ENCODE data around the gene MIEF2. TPM values are rescaled to one million over a fixed set of nuclear protein-coding genes. Genes with fewer than 3 reads are reported as not detected.
"Not testable (repeated sequence)": the region's sequence is repeated elsewhere in the genome, so short reads cannot be mapped to it uniquely, and the experiment has no call there.

MIEF2 gene, protein sequence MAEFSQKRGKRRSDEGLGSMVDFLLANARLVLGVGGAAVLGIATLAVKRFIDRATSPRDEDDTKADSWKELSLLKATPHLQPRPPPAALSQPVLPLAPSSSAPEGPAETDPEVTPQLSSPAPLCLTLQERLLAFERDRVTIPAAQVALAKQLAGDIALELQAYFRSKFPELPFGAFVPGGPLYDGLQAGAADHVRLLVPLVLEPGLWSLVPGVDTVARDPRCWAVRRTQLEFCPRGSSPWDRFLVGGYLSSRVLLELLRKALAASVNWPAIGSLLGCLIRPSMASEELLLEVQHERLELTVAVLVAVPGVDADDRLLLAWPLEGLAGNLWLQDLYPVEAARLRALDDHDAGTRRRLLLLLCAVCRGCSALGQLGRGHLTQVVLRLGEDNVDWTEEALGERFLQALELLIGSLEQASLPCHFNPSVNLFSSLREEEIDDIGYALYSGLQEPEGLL
- total RNA-seq, result 5.9 TPM

DNA sequence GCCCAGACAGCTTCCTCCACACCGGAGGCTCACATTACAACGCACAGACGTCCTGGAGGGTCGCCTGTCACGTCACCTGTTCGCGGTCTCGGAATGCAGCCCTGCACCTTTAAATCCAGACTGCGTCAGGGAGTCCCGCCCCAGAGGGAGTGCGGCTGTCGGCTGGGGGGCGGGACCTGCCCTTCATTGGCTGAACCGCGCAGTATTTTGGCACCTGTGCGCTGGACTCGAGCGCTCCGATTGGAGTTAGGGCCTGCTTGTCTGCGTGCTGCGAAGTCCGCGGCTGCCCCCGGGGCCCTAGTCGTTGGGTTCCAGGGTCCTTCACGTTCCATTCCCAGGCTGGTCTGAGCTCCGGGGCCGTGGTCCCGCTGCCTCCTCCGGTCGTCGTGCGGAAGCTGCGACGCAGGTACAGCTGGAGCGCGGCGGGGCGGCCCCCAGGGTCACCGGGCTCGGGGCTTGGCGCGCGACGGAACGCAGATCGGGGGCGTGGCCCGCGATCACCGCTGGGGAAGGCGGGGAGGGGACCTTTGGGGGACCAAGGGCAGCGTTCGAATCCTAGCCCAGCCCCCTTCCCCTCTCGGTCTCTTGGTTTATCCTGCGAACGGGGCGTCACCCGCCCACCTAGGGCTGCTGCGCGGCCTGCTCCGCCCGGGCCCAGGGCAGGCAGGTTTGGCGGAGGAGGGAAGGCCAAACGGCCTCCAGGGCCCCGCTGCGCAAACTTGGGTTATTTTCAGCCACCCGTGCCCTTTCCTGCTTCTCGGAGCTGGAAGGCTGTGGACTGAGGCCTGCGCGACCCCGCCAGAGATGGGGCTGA is at the start of gene MIEF2:
Gene MIEF2 (plus strand): TSS at position 331 of the 814 bp plus-strand sequence. CDS start 2,059 bp downstream, outside the sequence.
- Histone ChIP-seq H3K4me3 (ENCODE audit: low read length) (peak within 1 kb of the TSS; percentile 75), H3K9me3 (ENCODE audit: low read depth, low read length) (no peaks in the 10 kb centered on the region), H3K27me3 (ENCODE audit: insufficient read depth, low read length) (no peaks in the 10 kb centered on the region), H3K4me1 (ENCODE audit: insufficient read depth, low read length) (peaks cover 52% of the 10 kb centered on the region)

DNA sequence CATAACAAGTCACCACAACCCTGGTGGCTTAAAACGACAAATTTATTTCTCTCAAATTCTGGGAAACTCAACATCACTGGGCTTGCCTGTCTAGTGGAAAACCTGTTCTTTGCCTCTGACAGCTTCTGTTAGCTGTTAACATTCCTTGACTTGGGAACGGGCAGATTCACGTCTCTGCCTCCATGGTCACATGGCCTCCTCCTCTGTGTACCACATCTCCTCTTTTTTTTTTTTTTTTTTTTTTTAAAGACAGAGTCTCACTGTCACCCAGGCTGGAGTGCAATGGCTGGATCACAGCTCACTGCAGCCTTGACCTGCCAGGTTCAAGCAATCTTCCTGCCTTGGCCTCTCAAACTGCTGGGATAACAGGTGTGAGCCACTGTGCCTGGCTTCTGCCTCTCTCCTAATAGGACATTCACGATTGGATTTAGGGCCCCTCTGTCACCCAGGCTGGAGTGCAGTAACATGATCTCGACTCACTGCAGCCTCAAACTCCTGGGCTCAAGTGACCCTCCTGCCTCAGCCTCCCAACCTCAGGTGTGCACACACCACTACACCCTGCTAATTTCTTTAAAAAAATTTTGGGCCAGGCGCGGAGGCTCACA is 46.7 kb upstream of the MIEF2 start:
- Histone ChIP-seq H3K4me3 (ENCODE audit: low read length) (no peak overlapping the region), H3K27me3 (ENCODE audit: insufficient read depth, low read length) (no peaks in the 10 kb centered on the region), H3K4me1 (ENCODE audit: insufficient read depth, low read length) (no peaks in the 10 kb centered on the region), H3K9me3 (ENCODE audit: low read depth, low read length) (no peaks in the 10 kb centered on the region)

GRCh38 chr17:18216906-18217305 is 43.6 kb upstream of the MIEF2 start:
- not testable (repeated sequence) for H3K4me3 ChIP-seq (ENCODE audit: low read length); H3K27me3 ChIP-seq (ENCODE audit: insufficient read depth, low read length); H3K4me1 ChIP-seq (ENCODE audit: insufficient read depth, low read length)

DNA sequence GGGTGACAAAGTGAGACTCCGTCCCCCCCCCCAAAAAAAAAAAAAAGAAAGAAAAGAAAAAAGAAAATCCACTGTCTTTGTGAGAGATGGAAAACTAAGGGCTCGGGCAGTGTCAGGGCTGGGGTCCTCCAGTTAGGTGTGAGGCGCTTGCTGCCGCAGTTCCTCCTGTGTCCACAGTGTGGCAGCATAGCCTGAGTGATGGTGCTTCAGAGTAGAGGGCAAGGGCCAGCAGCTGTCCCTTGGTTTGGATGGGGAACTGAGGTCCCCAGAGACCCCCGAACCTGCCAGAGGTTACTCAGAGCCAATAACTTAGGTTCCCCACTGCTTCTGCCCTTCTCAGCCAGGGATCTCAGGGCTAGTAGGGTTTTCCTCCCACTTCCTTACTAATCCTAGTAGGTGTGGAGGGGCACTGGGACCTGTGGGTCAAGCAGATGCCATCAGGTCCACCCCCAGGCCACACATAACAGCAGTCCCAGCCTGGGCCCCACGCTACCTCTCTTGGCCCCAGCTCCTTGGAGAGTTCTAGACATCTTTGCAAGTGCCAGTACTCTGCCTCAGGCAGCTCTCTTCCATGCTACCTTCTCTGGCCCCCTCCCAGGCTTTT is 42.9 kb upstream of the MIEF2 start:
- H3K4me1 ChIP-seq (ENCODE audit: insufficient read depth, low read length), result no peaks in the 10 kb centered on the region
- no peaks in the 10 kb centered on the region for H3K9me3 ChIP-seq (ENCODE audit: low read depth, low read length)
- H3K27me3 ChIP-seq (ENCODE audit: insufficient read depth, low read length), result no peaks in the 10 kb centered on the region
- H3K4me3 ChIP-seq (ENCODE audit: low read length), result no peak overlapping the region

More at GRCh38 chr17:18216906-18217305, 43.6 kb upstream of the MIEF2 start:
- not testable (repeated sequence) for H3K9me3 ChIP-seq (ENCODE audit: low read depth, low read length)

GRCh38 chr17:18218756-18219415 is 41.6 kb upstream of the MIEF2 start:
- no peaks in the 10 kb centered on the region for H3K4me1 ChIP-seq (ENCODE audit: insufficient read depth, low read length)
- H3K4me3 ChIP-seq (ENCODE audit: low read length), result no peak overlapping the region
- no peaks in the 10 kb centered on the region for H3K9me3 ChIP-seq (ENCODE audit: low read depth, low read length)
- no peaks in the 10 kb centered on the region for H3K27me3 ChIP-seq (ENCODE audit: insufficient read depth, low read length)

DNA sequence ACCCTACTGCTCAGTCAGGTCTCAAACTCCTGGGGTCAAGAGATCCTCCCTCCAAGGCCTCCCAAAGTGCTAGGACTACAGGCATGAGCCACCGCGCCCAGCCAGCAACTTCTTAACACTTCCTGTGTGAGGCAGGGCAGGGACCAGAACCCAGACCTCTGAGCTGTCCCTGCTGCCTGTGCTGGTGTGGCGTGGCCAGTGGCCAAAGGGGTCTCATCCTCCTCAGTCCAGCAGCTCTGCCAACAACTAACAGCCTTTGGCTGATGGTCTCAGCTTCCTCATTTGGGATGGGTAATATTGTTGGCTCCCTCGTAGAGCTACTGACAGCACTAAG is 36.4 kb upstream of the MIEF2 start:
- H3K27me3 ChIP-seq (ENCODE audit: insufficient read depth, low read length), result no peaks in the 10 kb centered on the region
- peaks cover 18% of the 10 kb centered on the region for H3K4me1 ChIP-seq (ENCODE audit: insufficient read depth, low read length)
- no peak overlapping the region for H3K4me3 ChIP-seq (ENCODE audit: low read length)
- H3K9me3 ChIP-seq (ENCODE audit: low read depth, low read length), result no peaks in the 10 kb centered on the region

DNA sequence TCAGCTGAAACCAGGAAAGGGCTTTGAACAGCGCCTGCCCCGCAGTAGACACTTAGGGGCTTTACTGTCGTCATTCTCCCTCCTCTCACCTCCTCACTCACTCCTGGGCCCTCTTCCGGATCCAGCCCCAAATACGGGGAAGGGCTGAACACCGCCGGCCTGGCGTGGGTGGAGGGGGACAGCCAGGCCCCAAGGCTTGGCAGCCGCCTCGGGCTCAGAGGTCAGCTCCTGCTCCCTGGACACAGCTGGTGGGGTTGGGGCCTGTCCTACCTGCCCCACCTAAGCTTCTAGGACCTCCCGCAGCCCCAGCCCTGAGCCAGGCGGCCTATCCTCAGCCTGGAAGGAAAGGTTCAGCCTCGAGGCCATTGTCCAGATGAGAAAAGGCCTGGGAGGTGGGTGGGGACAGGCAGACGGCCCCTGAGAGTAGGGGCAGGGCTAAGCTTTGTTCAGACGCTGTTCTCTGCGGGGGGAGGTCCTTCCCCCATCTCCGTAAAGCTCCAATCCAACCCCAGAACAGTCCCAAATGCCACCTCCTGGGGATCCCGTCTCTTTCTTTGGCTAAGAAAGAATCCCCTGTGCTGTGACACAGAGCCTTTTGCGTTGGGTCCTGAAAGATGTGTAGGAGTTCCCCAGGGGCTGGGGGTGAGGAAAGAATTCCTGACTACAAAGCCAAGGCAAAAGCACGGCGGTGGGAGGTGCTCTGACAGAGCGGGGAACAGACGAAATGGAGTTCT is 35.9 kb upstream of the MIEF2 start:
- H3K27me3 ChIP-seq (ENCODE audit: insufficient read depth, low read length), result no peaks in the 10 kb centered on the region
- H3K9me3 ChIP-seq (ENCODE audit: low read depth, low read length), result no peaks in the 10 kb centered on the region
- no peak overlapping the region for H3K4me3 ChIP-seq (ENCODE audit: low read length)
- peaks cover 18% of the 10 kb centered on the region for H3K4me1 ChIP-seq (ENCODE audit: insufficient read depth, low read length)

DNA sequence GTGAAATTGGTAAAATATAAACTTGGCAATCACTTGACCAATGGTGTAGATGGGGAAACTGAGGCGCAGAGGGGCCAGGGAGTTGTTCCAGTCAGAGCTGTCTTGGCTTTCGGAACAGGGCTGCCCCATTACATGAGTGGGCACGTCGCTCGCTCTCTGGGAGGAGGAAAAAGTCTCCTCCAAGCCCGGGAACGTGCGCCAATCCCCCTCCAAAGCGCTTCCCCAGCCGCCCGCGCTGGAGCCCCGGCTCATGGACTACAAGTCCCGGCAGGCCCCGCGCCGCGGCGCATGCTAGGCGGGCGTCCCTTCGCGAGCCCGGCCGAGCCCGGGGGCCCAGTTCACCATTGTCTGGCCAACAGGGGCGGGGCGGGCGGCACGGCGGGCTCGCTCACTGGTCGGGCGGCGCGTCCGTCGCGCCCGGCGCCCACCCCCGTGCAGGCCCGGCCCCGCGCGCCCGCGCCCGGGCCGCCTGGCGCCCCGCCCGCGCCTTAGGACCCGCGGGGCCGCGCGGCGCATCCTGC is 35.3 kb upstream of the MIEF2 start, which contains the start of gene LLGL1:
Gene LLGL1 (plus strand): TSS at position 515 of the 521 bp plus-strand sequence. CDS start 48 bp downstream, outside the sequence.
- peak within 1 kb of the TSS; percentile 53 for H3K4me3 ChIP-seq (ENCODE audit: low read length)
- H3K4me1 ChIP-seq (ENCODE audit: insufficient read depth, low read length), result peaks cover 18% of the 10 kb centered on the region
- H3K27me3 ChIP-seq (ENCODE audit: insufficient read depth, low read length), result no peaks in the 10 kb centered on the region
- H3K9me3 ChIP-seq (ENCODE audit: low read depth, low read length), result no peaks in the 10 kb centered on the region

DNA sequence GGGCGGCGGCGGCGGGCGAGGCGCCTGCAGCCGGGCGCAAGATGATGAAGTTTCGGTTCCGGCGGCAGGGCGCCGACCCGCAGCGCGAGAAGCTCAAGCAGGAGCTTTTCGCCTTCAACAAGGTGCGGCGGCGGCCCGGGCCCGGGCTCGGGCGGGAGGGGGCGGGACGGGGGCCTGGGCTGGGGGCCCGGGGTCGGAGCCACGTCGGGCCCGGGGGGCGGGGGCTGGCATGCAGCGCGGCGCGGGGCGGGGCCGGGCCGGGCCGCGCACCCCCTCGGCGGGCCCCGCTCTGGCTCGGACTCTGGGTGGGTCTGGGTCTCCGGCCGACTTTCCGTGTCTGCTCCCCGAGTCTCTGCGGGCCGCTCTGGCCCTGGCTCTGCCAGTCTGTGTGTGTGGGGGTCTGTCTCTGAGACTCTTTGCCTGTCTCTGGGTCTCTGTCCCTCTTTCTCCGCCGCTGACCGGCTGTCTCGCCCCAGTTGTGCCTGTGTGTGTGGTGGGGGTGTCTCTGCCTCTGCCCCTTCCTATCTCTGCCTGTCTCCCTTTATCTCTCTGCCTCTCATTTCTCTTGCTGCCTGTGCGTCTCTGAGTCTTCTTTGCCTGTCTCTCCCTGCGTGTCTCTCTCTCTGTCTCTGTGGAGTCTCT is 34.7 kb upstream of the MIEF2 start:
- Histone ChIP-seq H3K4me3 (ENCODE audit: low read length) (peak overlapping the region; percentile 53), H3K4me1 (ENCODE audit: insufficient read depth, low read length) (peaks cover 18% of the 10 kb centered on the region), H3K27me3 (ENCODE audit: insufficient read depth, low read length) (no peaks in the 10 kb centered on the region), H3K9me3 (ENCODE audit: low read depth, low read length) (no peaks in the 10 kb centered on the region)

- H3K4me3 ChIP-seq (ENCODE audit: low read length), result peak overlapping the region; percentile 53
- peaks cover 18% of the 10 kb centered on the region for H3K4me1 ChIP-seq (ENCODE audit: insufficient read depth, low read length)
- no peaks in the 10 kb centered on the region for H3K9me3 ChIP-seq (ENCODE audit: low read depth, low read length)
- no peaks in the 10 kb centered on the region for H3K27me3 ChIP-seq (ENCODE audit: insufficient read depth, low read length)
These were observed 34.0 kb upstream of the MIEF2 start for GRCh38 chr17:18226284-18226945.

DNA sequence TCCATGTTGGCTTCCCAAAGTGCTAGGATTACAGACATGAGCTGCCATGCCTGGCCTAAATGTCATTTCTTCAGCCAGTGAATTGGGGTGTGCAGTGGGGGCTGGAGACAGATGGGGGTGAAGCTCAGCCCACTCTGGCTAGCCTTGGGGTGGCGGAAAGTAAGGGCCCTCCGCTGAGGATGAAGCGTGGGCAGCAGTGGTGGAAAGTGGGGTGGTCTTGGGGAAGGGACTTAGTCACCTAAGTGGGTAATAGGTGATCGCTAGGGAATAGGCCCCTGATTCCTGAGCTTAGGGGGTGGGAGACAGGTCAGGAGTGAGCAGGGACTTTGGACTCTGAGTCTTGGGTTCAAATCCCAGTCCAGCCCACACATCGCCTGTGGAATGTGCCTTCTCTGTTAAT is 32.8 kb upstream of the MIEF2 start:
- no peak overlapping the region for H3K4me3 ChIP-seq (ENCODE audit: low read length)
- H3K27me3 ChIP-seq (ENCODE audit: insufficient read depth, low read length), result no peaks in the 10 kb centered on the region
- peaks cover 18% of the 10 kb centered on the region for H3K4me1 ChIP-seq (ENCODE audit: insufficient read depth, low read length)
- no peaks in the 10 kb centered on the region for H3K9me3 ChIP-seq (ENCODE audit: low read depth, low read length)

- peaks cover 18% of the 10 kb centered on the region for H3K4me1 ChIP-seq (ENCODE audit: insufficient read depth, low read length)
- H3K4me3 ChIP-seq (ENCODE audit: low read length), result no peak overlapping the region
- no peaks in the 10 kb centered on the region for H3K27me3 ChIP-seq (ENCODE audit: insufficient read depth, low read length)
- H3K9me3 ChIP-seq (ENCODE audit: low read depth, low read length), result no peaks in the 10 kb centered on the region
These were observed 32.2 kb upstream of the MIEF2 start for GRCh38 chr17:18228176-18228682.

GRCh38 chr17:18229254-18229653 is 31.2 kb upstream of the MIEF2 start:
- Histone ChIP-seq H3K9me3 (ENCODE audit: low read depth, low read length) (no peaks in the 10 kb centered on the region), H3K27me3 (ENCODE audit: insufficient read depth, low read length) (no peaks in the 10 kb centered on the region), H3K4me1 (ENCODE audit: insufficient read depth, low read length) (peaks cover 18% of the 10 kb centered on the region)

More at GRCh38 chr17:18229254-18229653, 31.2 kb upstream of the MIEF2 start:
- no peak overlapping the region for H3K4me3 ChIP-seq (ENCODE audit: low read length)
